Osteoblast (primary cell): ENCODE data around the gene GPR107. TPM values are rescaled to one million over a fixed set of nuclear protein-coding genes. Genes with fewer than 3 reads are reported as not detected.

Source experiments
- DNase-seq: peaks from one replicate; pipeline ENCODE4 v3.0.0; 2011; ENCODE audit warnings: low spot score, mixed read lengths; ENCODE audit not compliant: insufficient read length; ENCODE audit errors: missing footprints
- H2AFZ ChIP-seq: 2 replicates; pipeline ENCODE4 v1.6.0; 2011; ENCODE audit warnings: mild to moderate bottlenecking, low read length
- H3K27ac ChIP-seq: 2 replicates; pipeline ENCODE4 v1.5.1; 2011; ENCODE audit warnings: mild to moderate bottlenecking, low read depth, low read length, moderate library complexity
- H3K27me3 ChIP-seq: 2 replicates; pipeline ENCODE4 v1.6.0; 2012; ENCODE audit warnings: mild to moderate bottlenecking, control low read depth, inconsistent platforms, low read length, moderate library complexity; ENCODE audit not compliant: insufficient read depth
- H3K36me3 ChIP-seq: 2 replicates; pipeline ENCODE4 v1.5.1; 2011; ENCODE audit warnings: mild to moderate bottlenecking, low read length, control low read depth, moderate library complexity; ENCODE audit not compliant: insufficient read depth
- H3K4me1 ChIP-seq: 2 replicates; pipeline ENCODE4 v1.5.1; 2011; ENCODE audit warnings: mild to moderate bottlenecking, low read length, control low read depth, moderate library complexity; ENCODE audit not compliant: insufficient read depth
- H3K4me2 ChIP-seq: 2 replicates; pipeline ENCODE4 v1.6.0; 2011; ENCODE audit warnings: mild to moderate bottlenecking, low read length; ENCODE audit not compliant: insufficient read depth
- H3K4me3 ChIP-seq: fragments of 200-600 bp; sonication (generic); 3 replicates; pipeline ENCODE4 v1.5.1; 2012; ENCODE audit warnings: mild to moderate bottlenecking, low read length, inconsistent platforms; ENCODE audit not compliant: insufficient read depth
- H3K79me2 ChIP-seq: 2 replicates; pipeline ENCODE4 v1.6.0; 2012; ENCODE audit warnings: mild to moderate bottlenecking, low read length, control low read depth, inconsistent platforms; ENCODE audit not compliant: insufficient read depth
- H3K9me3 ChIP-seq: 2 replicates; pipeline ENCODE4 v1.5.1; 2011; ENCODE audit warnings: low read depth, low read length, control low read depth
- H4K20me1 ChIP-seq: 2 replicates; pipeline ENCODE4 v1.6.0; 2012; ENCODE audit warnings: mild to moderate bottlenecking, low read length, control low read depth; ENCODE audit not compliant: insufficient read depth
- CTCF ChIP-seq: IDR thresholded peaks from 2 replicates; pipeline ENCODE4 v1.5.1; 2011; ENCODE audit warnings: mild to moderate bottlenecking, low read depth, low read length, moderate library complexity; ENCODE audit errors: extremely low read depth
- total RNA-seq: library from RNA; depleted of rRNA; stranded (reverse); fragments of >200 nt; gene quantifications from 2 replicates; pipeline ENCODE4 v1.2.3, GENCODE V29; 2012

GPR107 gene
- total RNA-seq, 1 donor, result 25.3 TPM

GRCh38 chr9:130095872-130096271, 42.2 kb downstream of the GPR107 start:
- Histone ChIP-seq H3K4me1 (no peaks in the 10 kb centered on the region), H3K4me2 (no peak overlapping the region), H3K4me3 (no peak overlapping the region), H3K79me2 (no peaks in the 10 kb centered on the region), H3K27ac (no peak overlapping the region), H3K9me3 (no peaks in the 10 kb centered on the region), H4K20me1 (peaks cover 8% of the 10 kb centered on the region), H2AFZ (no peak overlapping the region), H3K36me3 (peaks cover 65% of the 10 kb centered on the region), H3K27me3 (no peaks in the 10 kb centered on the region)
- no peak for TF ChIP-seq CTCF
- no peak for DNase-seq

GRCh38 chr9:130100681-130101080, 47.0 kb downstream of the GPR107 start:
- no peak overlapping the region for H2AFZ ChIP-seq
- H3K27ac ChIP-seq, result no peak overlapping the region
- H3K9me3 ChIP-seq, result no peaks in the 10 kb centered on the region
- no peak for DNase-seq
- no peaks in the 10 kb centered on the region for H3K79me2 ChIP-seq
- TF ChIP-seq CTCF, result no peak
- no peak overlapping the region for H3K4me2 ChIP-seq
- no peaks in the 10 kb centered on the region for H3K27me3 ChIP-seq
- H4K20me1 ChIP-seq, result peaks cover 5% of the 10 kb centered on the region
- H3K4me1 ChIP-seq, result no peaks in the 10 kb centered on the region
- H3K36me3 ChIP-seq, result peaks cover 70% of the 10 kb centered on the region
- no peak overlapping the region for H3K4me3 ChIP-seq

- Histone ChIP-seq H4K20me1 (peaks cover 5% of the 10 kb centered on the region), H3K36me3 (peaks cover 68% of the 10 kb centered on the region), H3K4me2 (no peak overlapping the region), H3K4me1 (no peaks in the 10 kb centered on the region), H3K79me2 (no peaks in the 10 kb centered on the region), H3K27me3 (no peaks in the 10 kb centered on the region), H2AFZ (no peak overlapping the region), H3K9me3 (no peaks in the 10 kb centered on the region), H3K4me3 (no peak overlapping the region), H3K27ac (no peak overlapping the region)
- no peak for DNase-seq
- no peak for TF ChIP-seq CTCF
Observed at GRCh38 chr9:130101915-130102314, 48.2 kb downstream of the GPR107 start.

- Histone ChIP-seq H3K27me3 (no peaks in the 10 kb centered on the region), H3K9me3 (no peaks in the 10 kb centered on the region), H3K79me2 (no peaks in the 10 kb centered on the region), H3K36me3 (peaks cover 65% of the 10 kb centered on the region), H2AFZ (no peak overlapping the region), H3K4me3 (no peak overlapping the region), H3K27ac (no peak overlapping the region), H3K4me2 (no peak overlapping the region), H4K20me1 (peaks cover 8% of the 10 kb centered on the region), H3K4me1 (peaks cover 9% of the 10 kb centered on the region)
- TF ChIP-seq CTCF, result no peak
- no peak for DNase-seq
Observed at GRCh38 chr9:130104491-130105193, 50.9 kb downstream of the GPR107 start.
